ENCODE measurements around the gene USP5.
A peak's percentile ranks its signal among the peaks of the same experiment; 100 is the strongest.
"Not testable (repeated sequence)": the region's sequence is repeated elsewhere in the genome, so short reads cannot be mapped to it uniquely, and the experiment has no call there.

Gene USP5

GRCh38 chr12:6866920-6867412 is 15.0 kb downstream of the USP5 start:
- DNase-seq = no peak

- DNase-seq = no peak
These were observed 15.7 kb downstream of the USP5 start, which contains the start of gene TPI1 for GRCh38 chr12:6867413-6868210. TSS of gene TPI1 (plus strand) at chr12:6867531. CDS start at chr12:6867567, 36 bp downstream.

GRCh38 chr12:6868211-6869048 is 16.5 kb downstream of the USP5 start:
- no peak for DNase-seq

GRCh38 chr12:6869049-6870021 is 17.4 kb downstream of the USP5 start:
- DNase-seq = no peak

GRCh38 chr12:6870304-6870703 is 18.4 kb downstream of the USP5 start:
- not testable (repeated sequence) for DNase-seq

- no peak for DNase-seq
These were observed 19.4 kb downstream of the USP5 start for GRCh38 chr12:6871052-6871957.

- DNase-seq = no peak
These were observed 20.4 kb downstream of the USP5 start for GRCh38 chr12:6872073-6873048.

GRCh38 chr12:6873094-6874014 is 21.4 kb downstream of the USP5 start, which contains the start of gene SPSB2:
TSS of gene SPSB2 (minus strand) at chr12:6873303. CDS start at chr12:6872901, 402 bp downstream.
- DNase-seq = peak; percentile 55

GRCh38 chr12:6874015-6874368 is 22.0 kb downstream of the USP5 start:
- DNase-seq = not testable (repeated sequence)

- not testable (repeated sequence) for DNase-seq
These were observed 27.9 kb downstream of the USP5 start for GRCh38 chr12:6879824-6880223.

- no peak for DNase-seq
These were observed 31.3 kb downstream of the USP5 start for GRCh38 chr12:6883252-6883651.

- DNase-seq = no peak
These were observed 31.7 kb downstream of the USP5 start for GRCh38 chr12:6883683-6884082.

- no peak for DNase-seq
These were observed 32.6 kb downstream of the USP5 start for GRCh38 chr12:6884539-6884938.

GRCh38 chr12:6886206-6886999 is 34.5 kb downstream of the USP5 start:
- DNase-seq = not testable (repeated sequence)

GRCh38 chr12:6887460-6887859 is 35.5 kb downstream of the USP5 start:
- DNase-seq = no peak

- DNase-seq = no peak
These were observed 36.4 kb downstream of the USP5 start for GRCh38 chr12:6888360-6888759.

- not testable (repeated sequence) for DNase-seq
These were observed 36.8 kb downstream of the USP5 start for GRCh38 chr12:6888794-6889193.

Measured in DMS 273 treated with DMSO at 0.1 percent for 48 hours (cell line).